ENCODE measurements around the gene TIMM50. TPM values are rescaled to one million over a fixed set of nuclear protein-coding genes. Genes with fewer than 3 reads are reported as not detected.

Gene TIMM50
- total RNA-seq, 4 donors from 2014 or later = 25.4 to 61.1 (median 33.2) TPM

DNA sequence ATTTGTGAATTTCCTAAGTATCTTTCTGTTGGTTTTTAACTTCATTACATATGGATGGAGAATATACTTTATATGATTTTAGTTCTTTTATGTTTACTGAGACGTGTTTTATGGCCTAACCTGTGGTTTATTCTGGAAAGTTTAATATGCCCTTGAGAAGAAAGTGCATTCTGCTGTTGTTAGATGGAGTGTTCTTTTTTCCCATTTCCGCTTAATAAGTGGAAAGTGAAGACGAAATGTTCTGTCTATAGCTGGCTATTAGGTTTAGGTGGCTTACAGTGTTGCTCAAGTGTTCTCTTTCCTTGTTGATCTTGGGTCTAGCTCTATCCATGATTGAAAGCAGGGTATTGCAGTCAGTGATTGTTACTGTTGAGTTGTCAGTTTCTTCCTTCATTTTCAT lies 17.2 kb upstream of the TIMM50 start:
- Histone ChIP-seq H3K27ac (no peak overlapping the region), H3K27me3 (no peaks in the 10 kb centered on the region), H3K9me3 (no peaks in the 10 kb centered on the region), H3K4me3 (no peak overlapping the region), H3K36me3 (peaks cover 0 to 86% (median 0%) of the 10 kb centered on the region in 3 donors), H3K4me1 (no peaks in the 10 kb centered on the region)
- no peak for TF ChIP-seq POLR2A (IDR thresholded peaks at IDR 0.05)
- TF ChIP-seq, protein P1, sequence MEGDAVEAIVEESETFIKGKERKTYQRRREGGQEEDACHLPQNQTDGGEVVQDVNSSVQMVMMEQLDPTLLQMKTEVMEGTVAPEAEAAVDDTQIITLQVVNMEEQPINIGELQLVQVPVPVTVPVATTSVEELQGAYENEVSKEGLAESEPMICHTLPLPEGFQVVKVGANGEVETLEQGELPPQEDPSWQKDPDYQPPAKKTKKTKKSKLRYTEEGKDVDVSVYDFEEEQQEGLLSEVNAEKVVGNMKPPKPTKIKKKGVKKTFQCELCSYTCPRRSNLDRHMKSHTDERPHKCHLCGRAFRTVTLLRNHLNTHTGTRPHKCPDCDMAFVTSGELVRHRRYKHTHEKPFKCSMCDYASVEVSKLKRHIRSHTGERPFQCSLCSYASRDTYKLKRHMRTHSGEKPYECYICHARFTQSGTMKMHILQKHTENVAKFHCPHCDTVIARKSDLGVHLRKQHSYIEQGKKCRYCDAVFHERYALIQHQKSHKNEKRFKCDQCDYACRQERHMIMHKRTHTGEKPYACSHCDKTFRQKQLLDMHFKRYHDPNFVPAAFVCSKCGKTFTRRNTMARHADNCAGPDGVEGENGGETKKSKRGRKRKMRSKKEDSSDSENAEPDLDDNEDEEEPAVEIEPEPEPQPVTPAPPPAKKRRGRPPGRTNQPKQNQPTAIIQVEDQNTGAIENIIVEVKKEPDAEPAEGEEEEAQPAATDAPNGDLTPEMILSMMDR (IDR thresholded peaks at IDR 0.05) = no peak
- no peak for DNase-seq

DNA sequence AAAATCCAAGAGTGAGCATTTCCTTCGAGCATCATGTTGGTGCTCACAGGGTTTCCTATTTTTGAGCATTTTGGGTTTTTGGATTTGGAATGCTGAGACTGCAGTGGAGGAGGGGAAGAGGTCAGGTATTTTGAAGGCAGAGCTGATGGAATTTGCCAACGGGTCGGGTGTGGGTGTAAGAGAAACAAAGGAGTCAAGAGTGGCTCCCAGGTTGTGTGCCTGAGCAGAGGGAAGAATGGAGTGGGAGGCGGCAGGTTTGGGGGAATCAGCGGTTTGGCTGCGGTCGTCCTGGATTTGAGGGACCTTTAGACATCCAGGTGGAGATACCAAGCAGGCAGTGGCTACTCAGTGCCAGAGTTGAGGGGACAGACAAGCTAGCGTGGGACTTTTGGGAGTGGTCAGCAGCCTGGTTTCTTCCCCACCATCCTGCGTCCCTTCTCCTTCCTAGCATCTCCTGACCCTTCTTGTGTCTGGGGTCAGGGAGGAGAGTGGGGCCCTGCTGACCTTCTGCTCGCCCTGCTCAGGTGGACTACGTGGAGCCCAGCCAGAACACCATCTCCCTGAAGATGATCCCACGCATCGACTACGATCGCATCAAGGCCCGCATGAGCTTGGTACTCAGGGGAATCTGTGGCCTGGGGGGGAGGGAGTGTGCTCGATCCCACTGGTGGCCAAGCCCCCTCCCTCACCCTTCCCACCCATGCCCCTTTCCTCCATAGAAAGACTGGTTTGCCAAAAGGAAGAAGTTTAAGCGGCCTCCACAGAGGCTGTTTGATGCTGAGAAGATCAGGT lies 14.5 kb upstream of the TIMM50 start:
- Histone ChIP-seq H3K4me1 (no peaks in the 10 kb centered on the region), H3K27ac (no peak overlapping the region), H3K36me3 (peaks cover 0 to 86% (median 0%) of the 10 kb centered on the region in 3 donors), H3K27me3 (no peaks in the 10 kb centered on the region), H3K4me3 (no peak overlapping the region), H3K9me3 (no peaks in the 10 kb centered on the region)
- DNase-seq = no peak
- no peak for TF ChIP-seq POLR2A (IDR thresholded peaks at IDR 0.05)
- TF ChIP-seq, protein P1 (IDR thresholded peaks at IDR 0.05) = no peak

DNA sequence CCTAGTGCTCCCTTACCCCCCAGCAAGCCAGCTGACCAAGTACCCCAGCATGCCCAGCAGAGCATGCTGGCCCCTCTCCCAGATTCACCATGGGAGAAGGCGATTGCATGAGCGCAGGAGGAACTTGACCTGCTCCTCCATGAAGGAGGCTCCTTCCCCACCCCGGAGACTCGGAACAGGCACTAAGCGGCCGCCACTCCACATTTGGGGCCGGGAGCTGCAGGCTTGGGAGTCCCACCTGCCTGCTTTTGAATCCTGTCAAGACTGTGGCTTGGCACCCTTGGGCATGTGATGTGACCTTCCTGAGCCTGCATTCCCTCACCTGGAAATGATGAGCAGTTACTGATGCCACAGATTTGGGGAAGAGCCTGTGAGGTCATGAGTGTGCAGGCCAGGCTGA lies 12.7 kb upstream of the TIMM50 start:
- DNase-seq = no peak
- Histone ChIP-seq H3K36me3 (peaks cover 0 to 100% (median 0%) of the 10 kb centered on the region in 3 donors), H3K9me3 (no peaks in the 10 kb centered on the region), H3K27me3 (no peaks in the 10 kb centered on the region), H3K4me3 (no peak overlapping the region), H3K27ac (no peak overlapping the region), H3K4me1 (no peaks in the 10 kb centered on the region)
- no peak for TF ChIP-seq POLR2A (IDR thresholded peaks at IDR 0.05)
- TF ChIP-seq, protein P1 (IDR thresholded peaks at IDR 0.05) = no peak

DNA sequence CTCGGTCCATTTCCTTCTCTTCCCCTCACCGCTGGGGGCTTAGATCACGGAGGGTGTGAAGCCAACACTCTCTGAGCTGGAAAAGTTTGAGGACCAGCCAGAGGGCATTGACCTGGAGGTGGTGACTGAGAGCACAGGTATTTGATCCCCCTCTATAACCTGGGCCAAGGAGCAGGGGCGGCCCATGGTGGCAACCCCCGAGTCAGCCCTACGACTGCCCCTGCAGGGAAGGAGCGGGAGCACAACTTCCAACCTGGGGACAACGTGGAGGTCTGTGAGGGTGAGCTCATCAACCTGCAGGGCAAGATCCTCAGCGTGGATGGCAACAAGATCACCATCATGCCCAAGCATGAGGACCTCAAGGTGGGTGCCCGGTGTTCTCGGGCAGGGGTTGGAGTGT lies 11.6 kb upstream of the TIMM50 start:
- peaks cover 0 to 100% (median 0%) of the 10 kb centered on the region in 3 donors for H3K36me3 ChIP-seq
- H3K4me1 ChIP-seq = no peaks in the 10 kb centered on the region
- no peak for DNase-seq
- H3K4me3 ChIP-seq = no peak overlapping the region
- H3K27ac ChIP-seq = no peak overlapping the region
- no peaks in the 10 kb centered on the region for H3K27me3 ChIP-seq
- no peak for TF ChIP-seq POLR2A (IDR thresholded peaks at IDR 0.05)
- TF ChIP-seq, protein P1 (IDR thresholded peaks at IDR 0.05) = no peak
- no peaks in the 10 kb centered on the region for H3K9me3 ChIP-seq

DNA sequence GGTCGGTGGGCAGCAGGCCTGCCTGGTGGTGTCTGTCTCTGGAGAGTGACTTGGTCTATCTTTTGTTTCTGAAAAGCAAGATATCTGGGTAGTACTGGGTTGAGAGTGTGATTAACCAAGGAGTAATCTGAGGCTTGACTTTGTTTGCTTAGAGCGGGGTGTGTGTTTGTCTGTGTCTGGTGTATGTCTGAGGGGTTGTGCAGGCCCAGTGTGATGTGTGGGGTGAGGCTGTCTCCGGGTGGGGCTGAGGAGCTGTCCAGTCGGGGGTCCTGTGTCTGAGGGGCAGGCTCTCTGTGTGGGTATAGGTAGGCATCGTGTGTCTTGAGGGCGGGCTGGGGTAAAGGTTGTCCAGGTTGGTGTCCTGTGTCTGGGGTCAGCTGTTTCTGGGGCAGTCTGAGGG lies 11.1 kb upstream of the TIMM50 start:
- no peak overlapping the region for H3K27ac ChIP-seq
- H3K4me1 ChIP-seq = no peaks in the 10 kb centered on the region
- DNase-seq = no peak
- H3K36me3 ChIP-seq = peaks cover 0 to 100% (median 0%) of the 10 kb centered on the region in 3 donors
- H3K27me3 ChIP-seq = no peaks in the 10 kb centered on the region
- H3K9me3 ChIP-seq = no peaks in the 10 kb centered on the region
- TF ChIP-seq, protein P1 (IDR thresholded peaks at IDR 0.05) = no peak
- no peak for TF ChIP-seq POLR2A (IDR thresholded peaks at IDR 0.05)
- no peak overlapping the region for H3K4me3 ChIP-seq

All from Peyer's patch (tissue), 4 donors.